ENCODE results near the gene SLC25A19.

DNA sequence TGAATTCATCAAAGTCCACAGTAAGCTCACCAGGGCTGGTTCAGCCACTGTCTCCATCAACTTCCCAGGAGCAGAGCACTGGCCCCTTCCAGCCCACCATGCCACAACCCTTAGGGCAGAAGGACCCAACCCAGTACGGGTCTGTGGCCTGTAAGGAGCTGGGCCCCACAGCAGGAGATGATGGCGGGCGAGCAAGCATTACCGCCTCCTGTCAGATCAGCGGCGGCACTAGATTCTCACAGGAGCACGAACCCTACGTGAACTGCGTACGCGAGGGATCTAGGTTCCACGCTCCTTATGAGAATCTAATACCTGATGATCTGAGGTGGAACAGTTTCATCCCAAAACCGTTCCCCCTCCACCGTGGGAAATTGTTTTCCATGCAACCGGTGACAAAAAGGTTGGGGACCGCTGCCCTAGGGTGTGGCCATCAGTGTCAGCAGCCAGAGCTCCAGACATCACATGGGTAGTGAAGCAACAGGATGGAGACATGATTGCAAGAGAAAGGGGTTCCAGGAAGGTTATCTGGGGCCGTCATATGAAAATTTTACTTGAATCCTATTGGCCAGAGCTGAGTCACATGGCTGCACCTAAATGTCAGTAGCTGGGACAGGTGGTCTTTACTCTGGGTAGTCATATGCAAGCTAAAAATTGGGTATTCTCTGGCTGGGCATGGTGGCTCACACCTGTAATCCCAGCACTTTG is 12.4 kb upstream of the SLC25A19 start:
- TF ChIP-seq EZH2 (IDR thresholded peaks at IDR 0.05; ENCODE audit: insufficient read depth, poor library complexity, severe bottlenecking) (no peak), EZH2phosphoT487 (IDR thresholded peaks at IDR 0.05; ENCODE audit: insufficient read depth, low read depth) (no peak)
